GM18511 (cell line): ENCODE results near the gene SGIP1.

Experiments used
- ATAC-seq: cut with Tn5 transposase; IDR thresholded peaks from one replicate; pipeline ENCODE4 v1.9.1; 2021; ENCODE audit warnings: mild to moderate bottlenecking, moderate library complexity; ENCODE audit not compliant: unreplicated experiment

The SGIP1 gene

GRCh38 chr1:66599899-66600737, 66.2 kb downstream of the SGIP1 start:
- ATAC-seq, result no peak

- no peak for ATAC-seq
Observed at GRCh38 chr1:66605419-66605997, 71.6 kb downstream of the SGIP1 start.

GRCh38 chr1:66606362-66607065, 72.6 kb downstream of the SGIP1 start:
- ATAC-seq, result no peak

- ATAC-seq, result no peak
Observed at GRCh38 chr1:66607458-66607857, 73.5 kb downstream of the SGIP1 start.

GRCh38 chr1:66613187-66613586, 79.2 kb downstream of the SGIP1 start:
- no peak for ATAC-seq

- no peak for ATAC-seq
Observed at GRCh38 chr1:66617362-66618184, 83.6 kb downstream of the SGIP1 start.

- no peak for ATAC-seq
Observed at GRCh38 chr1:66618390-66618789, 84.4 kb downstream of the SGIP1 start.

- ATAC-seq, result no peak
Observed at GRCh38 chr1:66623812-66624211, 89.9 kb downstream of the SGIP1 start.

- no peak for ATAC-seq
Observed at GRCh38 chr1:66624412-66625060, 90.6 kb downstream of the SGIP1 start.

- ATAC-seq, result no peak
Observed at GRCh38 chr1:66626261-66626660, 92.3 kb downstream of the SGIP1 start.

GRCh38 chr1:66628926-66629325, 95.0 kb downstream of the SGIP1 start:
- ATAC-seq, result no peak

- no peak for ATAC-seq
Observed at GRCh38 chr1:66633159-66633558, 99.2 kb downstream of the SGIP1 start.

GRCh38 chr1:66637146-66637545, 103.2 kb downstream of the SGIP1 start:
- ATAC-seq, result no peak

- ATAC-seq, result no peak
Observed at GRCh38 chr1:66641891-66642473, 108.0 kb downstream of the SGIP1 start.

- no peak for ATAC-seq
Observed at GRCh38 chr1:66642992-66643391, 109.0 kb downstream of the SGIP1 start.

GRCh38 chr1:66644331-66644730, 110.4 kb downstream of the SGIP1 start:
- no peak for ATAC-seq

GRCh38 chr1:66648901-66649595, 115.1 kb downstream of the SGIP1 start:
- peak; percentile 89 for ATAC-seq

- no peak for ATAC-seq
Observed at GRCh38 chr1:66652556-66652955, 118.6 kb downstream of the SGIP1 start.

- ATAC-seq, result no peak
Observed at GRCh38 chr1:66654643-66655042, 120.7 kb downstream of the SGIP1 start.

GRCh38 chr1:66671455-66671854, 137.5 kb downstream of the SGIP1 start:
- ATAC-seq, result no peak
